Immature natural killer cell (primary cell): ENCODE data around the gene ZNF222. TPM values are rescaled to one million over a fixed set of nuclear protein-coding genes. Genes with fewer than 3 reads are reported as not detected.

Experiments
- DNase-seq, 3 donors: peaks; one replicate each; pipeline ENCODE4 v3.0.0; 2022; ENCODE audit warnings: mixed read lengths in 1 of 3
- H3K27ac Mint-ChIP-seq, 6 donors: one replicate each; pipeline ENCODE4 v1.8.0; 2020; ENCODE audit warnings: mixed read lengths in 6 of 6, mild to moderate bottlenecking in 5 of 6, inconsistent platforms in 4 of 6, moderate library complexity in 3 of 6
- H3K27me3 Mint-ChIP-seq, 3 donors: one replicate each; pipeline ENCODE4 v1.8.0; 2020 to 2021; ENCODE audit warnings: low read depth in 3 of 3, mild to moderate bottlenecking in 3 of 3, mixed read lengths in 3 of 3, moderate library complexity in 3 of 3, inconsistent platforms in 1 of 3
- H3K36me3 Mint-ChIP-seq, 3 donors: one replicate each; pipeline ENCODE4 v1.8.0; 2020; ENCODE audit warnings: mixed read lengths in 3 of 3, inconsistent platforms in 2 of 3, mild to moderate bottlenecking in 2 of 3
- H3K4me1 Mint-ChIP-seq, 2 donors: one replicate each; pipeline ENCODE4 v1.8.0; 2020; ENCODE audit warnings: inconsistent platforms in 2 of 2, mild to moderate bottlenecking in 2 of 2, mixed read lengths in 2 of 2, moderate library complexity in 1 of 2
- H3K4me3 Mint-ChIP-seq, 5 donors: one replicate each; pipeline ENCODE4 v1.8.0; 2020; ENCODE audit warnings: mild to moderate bottlenecking in 5 of 5, mixed read lengths in 5 of 5, inconsistent platforms in 3 of 5, moderate library complexity in 3 of 5
- H3K9me3 Mint-ChIP-seq, 6 donors: one replicate each; pipeline ENCODE4 v1.8.0; 2020; ENCODE audit warnings: mild to moderate bottlenecking in 6 of 6, mixed read lengths in 6 of 6, inconsistent platforms in 4 of 6, moderate library complexity in 3 of 6
- polyA plus RNA-seq, 3 donors: library from polyadenylated mRNA; unstranded; fragments of 300-500 nt; fragmentation: Illumina TruSeq; gene quantifications; one replicate each; pipeline ENCODE4 v1.2.3, GENCODE V29; 2021

The ZNF222 gene
- polyA plus RNA-seq, 3 donors from 2014 or later, result 2.3 to 3.4 TPM; not detected in 1

- H3K4me1 Mint-ChIP-seq, result peaks cover under 1% of the 10 kb centered on the region in 2 donors
- peaks cover 0 to 16% (median 12%) of the 10 kb centered on the region in 3 donors for H3K36me3 Mint-ChIP-seq
- peaks cover under 1 to 41% (median 25%) of the 10 kb centered on the region in 6 donors for H3K9me3 Mint-ChIP-seq
- H3K27me3 Mint-ChIP-seq, result peaks cover 5 to 12% (median 9%) of the 10 kb centered on the region in 3 donors
- no peak overlapping the region for H3K27ac Mint-ChIP-seq
- no peak overlapping the region for H3K4me3 Mint-ChIP-seq
- no peak for DNase-seq
Measured at GRCh38 chr19:44019498-44019897, 5.7 kb upstream of the ZNF222 start.

GRCh38 chr19:44021221-44021620, 4.0 kb upstream of the ZNF222 start:
- Mint-ChIP-seq H3K4me3 (no peak overlapping the region), H3K9me3 (peaks cover 0 to 26% (median 13%) of the 10 kb centered on the region in 6 donors), H3K27me3 (peaks cover 8 to 19% (median 8%) of the 10 kb centered on the region in 3 donors), H3K27ac (no peak overlapping the region), H3K4me1 (peaks cover 18% of the 10 kb centered on the region in 2 donors), H3K36me3 (peaks cover 7 to 14% (median 11%) of the 10 kb centered on the region in 3 donors)
- no peak for DNase-seq

- DNase-seq, result no peak
- Mint-ChIP-seq H3K27me3 (peaks cover 2 to 19% (median 8%) of the 10 kb centered on the region in 3 donors), H3K27ac (peak overlapping the region; percentile 81 to 98 (median 92)), H3K4me1 (peaks cover 22 to 35% of the 10 kb centered on the region in 2 donors), H3K36me3 (peaks cover 38 to 43% (median 40%) of the 10 kb centered on the region in 3 donors), H3K4me3 (peak overlapping the region; percentile 93 to 100 (median 96)), H3K9me3 (peaks cover 4 to 41% (median 23%) of the 10 kb centered on the region in 6 donors)
Measured at GRCh38 chr19:44024900-44025216, 321 bp upstream of the ZNF222 start.

- H3K9me3 Mint-ChIP-seq, result peaks cover 16 to 47% (median 36%) of the 10 kb centered on the region in 6 donors
- H3K4me1 Mint-ChIP-seq, result peaks cover 22 to 35% of the 10 kb centered on the region in 2 donors
- DNase-seq, result no peak
- peaks cover 51 to 56% (median 54%) of the 10 kb centered on the region in 3 donors for H3K36me3 Mint-ChIP-seq
- peaks cover 2 to 12% (median 8%) of the 10 kb centered on the region in 3 donors for H3K27me3 Mint-ChIP-seq
- H3K27ac Mint-ChIP-seq, result no peak overlapping the region
- H3K4me3 Mint-ChIP-seq, result peak overlapping the region; percentile 37 to 100 (median 96)
Measured at GRCh38 chr19:44026622-44027021, 1.4 kb downstream of the ZNF222 start.

- H3K27ac Mint-ChIP-seq, result no peak overlapping the region
- H3K9me3 Mint-ChIP-seq, result peaks cover 50 to 94% (median 86%) of the 10 kb centered on the region in 6 donors
- no peak overlapping the region for H3K4me3 Mint-ChIP-seq
- H3K4me1 Mint-ChIP-seq, result peaks cover 3 to 9% of the 10 kb centered on the region in 2 donors
- peaks cover 60 to 69% (median 68%) of the 10 kb centered on the region in 3 donors for H3K36me3 Mint-ChIP-seq
- H3K27me3 Mint-ChIP-seq, result peaks cover 0 to 4% (median 3%) of the 10 kb centered on the region in 3 donors
- DNase-seq, result no peak
Measured at GRCh38 chr19:44032001-44032610, 6.9 kb downstream of the ZNF222 start.

- H3K4me3 Mint-ChIP-seq, result no peak overlapping the region
- H3K27ac Mint-ChIP-seq, result peak overlapping the region in 1 of 6 donors; percentile 5
- peaks cover 21 to 65% (median 36%) of the 10 kb centered on the region in 6 donors for H3K9me3 Mint-ChIP-seq
- no peaks in the 10 kb centered on the region for H3K4me1 Mint-ChIP-seq
- H3K36me3 Mint-ChIP-seq, result peaks cover 3 to 20% (median 4%) of the 10 kb centered on the region in 3 donors
- no peak for DNase-seq
- peaks cover 4 to 15% (median 6%) of the 10 kb centered on the region in 3 donors for H3K27me3 Mint-ChIP-seq
Measured at GRCh38 chr19:44042147-44042546, 17.0 kb downstream of the ZNF222 start.

GRCh38 chr19:44050740-44051649, 25.8 kb downstream of the ZNF222 start:
- Mint-ChIP-seq H3K27me3 (peaks cover 0 to 20% (median 7%) of the 10 kb centered on the region in 3 donors), H3K9me3 (peaks cover 0 to 7% (median 3%) of the 10 kb centered on the region in 6 donors), H3K36me3 (peaks cover 3 to 15% (median 15%) of the 10 kb centered on the region in 3 donors), H3K4me1 (peaks cover 27 to 29% of the 10 kb centered on the region in 2 donors), H3K4me3 (peak overlapping the region; percentile 92 to 97 (median 94)), H3K27ac (peak overlapping the region; percentile 80 to 91 (median 85))
- DNase-seq, result peak in 1 of 3 donors; percentile 10

GRCh38 chr19:44051650-44052402, 26.6 kb downstream of the ZNF222 start, which contains the start of gene ZNF223:
Gene ZNF223 (plus strand): TSS chr19:44052036. CDS start chr19:44055177, 3,141 bp downstream.
- H3K9me3 Mint-ChIP-seq, result peaks cover 0 to 7% (median 3%) of the 10 kb centered on the region in 6 donors
- H3K36me3 Mint-ChIP-seq, result peaks cover 5 to 19% (median 18%) of the 10 kb centered on the region in 3 donors
- peaks cover 27 to 29% of the 10 kb centered on the region in 2 donors for H3K4me1 Mint-ChIP-seq
- peaks cover 0 to 18% (median 6%) of the 10 kb centered on the region in 3 donors for H3K27me3 Mint-ChIP-seq
- peak within 1 kb of the TSS; percentile 92 to 97 (median 94) for H3K4me3 Mint-ChIP-seq
- H3K27ac Mint-ChIP-seq, result peak within 1 kb of the TSS; percentile 80 to 91 (median 85)
- peak; percentile 38 to 52 (median 44) for DNase-seq

GRCh38 chr19:44055870-44056269, 30.7 kb downstream of the ZNF222 start:
- no peak for DNase-seq
- H3K4me1 Mint-ChIP-seq, result peaks cover 22 to 24% of the 10 kb centered on the region in 2 donors
- H3K36me3 Mint-ChIP-seq, result peaks cover 20 to 51% (median 51%) of the 10 kb centered on the region in 3 donors
- no peak overlapping the region for H3K27ac Mint-ChIP-seq
- H3K27me3 Mint-ChIP-seq, result peaks cover 0 to 8% (median 2%) of the 10 kb centered on the region in 3 donors
- no peak overlapping the region for H3K4me3 Mint-ChIP-seq
- peaks cover 0 to 7% (median under 1%) of the 10 kb centered on the region in 6 donors for H3K9me3 Mint-ChIP-seq

- peaks cover 0 to 7% (median 1%) of the 10 kb centered on the region in 6 donors for H3K9me3 Mint-ChIP-seq
- DNase-seq, result no peak
- H3K4me3 Mint-ChIP-seq, result no peak overlapping the region
- no peak overlapping the region for H3K27ac Mint-ChIP-seq
- no peaks in the 10 kb centered on the region for H3K4me1 Mint-ChIP-seq
- peaks cover 43 to 85% (median 85%) of the 10 kb centered on the region in 3 donors for H3K36me3 Mint-ChIP-seq
- no peaks in the 10 kb centered on the region for H3K27me3 Mint-ChIP-seq
Measured at GRCh38 chr19:44059229-44059628, 34.0 kb downstream of the ZNF222 start.

- DNase-seq, result no peak
- no peaks in the 10 kb centered on the region for H3K27me3 Mint-ChIP-seq
- peaks cover 54 to 84% (median 79%) of the 10 kb centered on the region in 3 donors for H3K36me3 Mint-ChIP-seq
- H3K9me3 Mint-ChIP-seq, result peaks cover 2 to 15% (median 9%) of the 10 kb centered on the region in 6 donors
- H3K27ac Mint-ChIP-seq, result no peak overlapping the region
- no peak overlapping the region for H3K4me3 Mint-ChIP-seq
- H3K4me1 Mint-ChIP-seq, result no peaks in the 10 kb centered on the region
Measured at GRCh38 chr19:44061038-44061437, 35.9 kb downstream of the ZNF222 start.

- peaks cover 0 to 4% (median 4%) of the 10 kb centered on the region in 3 donors for H3K27me3 Mint-ChIP-seq
- H3K36me3 Mint-ChIP-seq, result peaks cover 54 to 69% (median 60%) of the 10 kb centered on the region in 3 donors
- DNase-seq, result no peak
- H3K4me1 Mint-ChIP-seq, result peaks cover 6% of the 10 kb centered on the region in 2 donors
- peaks cover 20 to 53% (median 40%) of the 10 kb centered on the region in 6 donors for H3K9me3 Mint-ChIP-seq
- no peak overlapping the region for H3K27ac Mint-ChIP-seq
- no peak overlapping the region for H3K4me3 Mint-ChIP-seq
Measured at GRCh38 chr19:44066305-44066704, 41.1 kb downstream of the ZNF222 start.

GRCh38 chr19:44069415-44069814, 44.2 kb downstream of the ZNF222 start:
- Mint-ChIP-seq H3K4me3 (no peak overlapping the region), H3K4me1 (peaks cover 25 to 26% of the 10 kb centered on the region in 2 donors), H3K27ac (no peak overlapping the region), H3K9me3 (peaks cover 24 to 54% (median 41%) of the 10 kb centered on the region in 6 donors), H3K27me3 (peaks cover 0 to 6% (median 4%) of the 10 kb centered on the region in 3 donors), H3K36me3 (peaks cover 32 to 38% (median 34%) of the 10 kb centered on the region in 3 donors)
- no peak for DNase-seq
